H1 (cell line): ENCODE data around the gene TMEM134. TPM values are rescaled to one million over a fixed set of nuclear protein-coding genes. Genes with fewer than 3 reads are reported as not detected.

Experiments
- CEBPB ChIP-seq: IDR thresholded peaks from 2 replicates; pipeline ENCODE4 v1.6.1; 2012; ENCODE audit warnings: low read depth, low read length
- NRF1 ChIP-seq: IDR thresholded peaks from 2 replicates; pipeline ENCODE4 v1.6.1; 2011; ENCODE audit warnings: mild to moderate bottlenecking, low read depth, low read length, improper control_type of control experiment
- YY1 ChIP-seq: IDR thresholded peaks from 2 replicates; pipeline ENCODE4 v1.6.1; 2011; ENCODE audit warnings: low read depth, mild to moderate bottlenecking, low read length
- ZNF274 ChIP-seq: IDR thresholded peaks from 2 replicates; pipeline ENCODE4 v1.7.0; 2012; ENCODE audit warnings: low read length, borderline replicate concordance; ENCODE audit errors: extremely low read depth
- polyA plus RNA-seq, 7 experiments: library from polyadenylated mRNA; depleted of rRNA in 3 of 7; stranded (reverse) in 5 of 7; unstranded in 2 of 7; fragments of >200 nt in 5 of 7; fragments of 200-250 nt in 2 of 7; gene quantifications; 1 replicate in 5 of 7; 2 replicates in 1 of 7; 4 replicates in 1 of 7; pipeline versions ENCODE4 v1.2.1 to v1.2.3, GENCODE V29; 2011 to 2013; ENCODE audit warnings: missing spikeins in 2 of 7, mixed read lengths in 2 of 7
- total RNA-seq: library from RNA; stranded (reverse); fragmentation: NEBNext Ultra II Directional; extraction: Animal tissue kit (Norgen Biotek cat#: 25700); gene quantifications from 2 replicates; pipeline ENCODE4 v1.2.1, GENCODE V29; 2021

TMEM134 gene
- total and polyA plus RNA-seq, 2 of the 8 experiments (the other 6 are each of a cell fraction or from before 2014, with no cell fraction given), result 32.4 to 229 TPM

DNA sequence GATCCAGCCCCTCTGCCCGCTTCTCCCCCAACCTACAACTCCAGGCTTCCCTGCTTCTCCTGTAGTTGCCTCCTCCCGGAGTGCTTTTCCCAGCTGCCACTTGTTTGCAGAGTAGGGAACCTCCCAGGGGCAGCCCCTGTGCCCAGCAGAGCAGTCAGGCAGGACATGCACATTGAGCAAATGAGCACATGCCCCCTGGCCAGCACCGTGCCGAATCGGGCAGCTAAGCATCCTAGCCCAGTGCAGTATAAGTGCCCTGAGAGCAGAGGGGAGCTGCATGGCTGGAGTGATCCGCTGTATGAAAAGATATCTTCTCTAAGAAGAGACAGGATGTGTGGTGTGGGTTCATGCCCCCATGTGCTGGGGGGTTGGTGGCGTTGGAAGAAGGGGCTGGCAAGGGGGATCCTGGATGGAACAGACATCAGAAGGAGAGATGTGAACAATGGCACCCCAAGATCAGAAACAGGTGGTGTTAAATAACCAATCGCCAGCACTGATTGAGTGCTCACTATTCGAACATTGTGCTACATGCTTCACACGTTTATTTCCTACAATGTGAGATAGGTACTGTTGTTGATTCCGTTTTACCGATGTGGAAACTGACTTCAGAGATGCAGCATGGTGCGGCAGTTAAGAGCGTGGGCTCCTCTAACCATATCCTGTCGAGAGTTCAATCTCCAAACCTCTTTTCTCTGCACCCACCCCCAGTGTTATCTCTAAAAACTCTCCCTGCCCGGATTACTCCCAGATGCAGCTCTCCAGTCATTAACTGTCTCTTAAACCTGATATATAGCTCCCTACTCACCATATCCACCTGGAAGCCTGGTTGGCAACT lies 15.0 kb upstream of the TMEM134 start (continued):
- TF ChIP-seq NRF1 (no peak), YY1 (no peak), CEBPB (no peak), ZNF274 (no peak)
- TF ChIP-seq, all 59 proteins: peak for 0
